RWPE2 (cell line): ENCODE measurements around the gene NEGR1.

Experiments
- ATAC-seq: fragments of 200-7000 bp; cut with Tn5 transposase; 3 replicates; pipeline ENCODE4 v1.9.1; 2021; ENCODE audit warnings: low read depth
- DNase-seq: peaks from one replicate; pipeline ENCODE4 v3.0.0-alpha.2; 2020; ENCODE audit warnings: low spot score
- H3K27ac ChIP-seq: fragments of 450-650 bp; 2 replicates; pipeline ENCODE4 v1.5.1; 2017; ENCODE audit warnings: mild to moderate bottlenecking; ENCODE audit not compliant: poor library complexity, severe bottlenecking
- H3K27me3 ChIP-seq: fragments of 250-450 bp; sonication (Bioruptor Pico); 2 replicates; pipeline ENCODE4 v1.5.1; 2021; ENCODE audit warnings: mild to moderate bottlenecking, moderate library complexity; ENCODE audit not compliant: insufficient read depth, poor library complexity, severe bottlenecking
- H3K36me3 ChIP-seq: fragments of 250-450 bp; sonication (Bioruptor Pico); 2 replicates; pipeline ENCODE4 v1.5.1; 2020; ENCODE audit warnings: low read depth, mild to moderate bottlenecking, moderate library complexity
- H3K4me1 ChIP-seq: fragments of 250-450 bp; sonication (Bioruptor Pico); 2 replicates; pipeline ENCODE4 v1.5.1; 2021; ENCODE audit warnings: mild to moderate bottlenecking, moderate library complexity; ENCODE audit not compliant: insufficient read depth, poor library complexity, severe bottlenecking
- H3K4me3 ChIP-seq: fragments of 250-450 bp; sonication (Bioruptor Pico); 2 replicates; pipeline ENCODE4 v1.5.1; 2021; ENCODE audit warnings: mild to moderate bottlenecking, moderate library complexity; ENCODE audit not compliant: severe bottlenecking
- H3K9me3 ChIP-seq: fragments of 250-450 bp; sonication (Bioruptor Pico); 2 replicates; pipeline ENCODE4 v1.5.1; 2021; ENCODE audit warnings: mild to moderate bottlenecking, moderate library complexity; ENCODE audit not compliant: severe bottlenecking
- CTCF ChIP-seq: fragments of 450-650 bp; IDR thresholded peaks from one replicate; pipeline ENCODE4 v1.5.1; 2017; ENCODE audit warnings: mild to moderate bottlenecking, moderate library complexity; ENCODE audit not compliant: poor library complexity, severe bottlenecking

The NEGR1 gene

GRCh38 chr1:72007312-72007711 lies 275.0 kb downstream of the NEGR1 start:
- DNase-seq (no peak), ATAC-seq (no peak)
- no peak overlapping the region for H3K27ac ChIP-seq
- no peak for TF ChIP-seq CTCF
- H3K36me3 ChIP-seq = no peaks in the 10 kb centered on the region
- no peaks in the 10 kb centered on the region for H3K4me1 ChIP-seq
- no peaks in the 10 kb centered on the region for H3K9me3 ChIP-seq
- no peaks in the 10 kb centered on the region for H3K27me3 ChIP-seq
- H3K4me3 ChIP-seq = no peak overlapping the region

GRCh38 chr1:72006092-72006491 lies 276.2 kb downstream of the NEGR1 start:
- Histone ChIP-seq H3K27ac (no peak overlapping the region), H3K27me3 (no peaks in the 10 kb centered on the region), H3K4me1 (no peaks in the 10 kb centered on the region), H3K9me3 (no peaks in the 10 kb centered on the region), H3K36me3 (no peaks in the 10 kb centered on the region), H3K4me3 (no peak overlapping the region)
- ATAC-seq (no peak), DNase-seq (no peak)
- no peak for TF ChIP-seq CTCF

- H3K9me3 ChIP-seq = no peaks in the 10 kb centered on the region
- H3K4me3 ChIP-seq = no peak overlapping the region
- ATAC-seq (no peak), DNase-seq (no peak)
- TF ChIP-seq CTCF = no peak
- H3K36me3 ChIP-seq = no peaks in the 10 kb centered on the region
- no peaks in the 10 kb centered on the region for H3K4me1 ChIP-seq
- H3K27me3 ChIP-seq = no peaks in the 10 kb centered on the region
- no peak overlapping the region for H3K27ac ChIP-seq
Observed at GRCh38 chr1:72003092-72003491, 279.2 kb downstream of the NEGR1 start.

GRCh38 chr1:72000809-72001208 lies 281.5 kb downstream of the NEGR1 start:
- H3K9me3 ChIP-seq = no peaks in the 10 kb centered on the region
- no peak overlapping the region for H3K27ac ChIP-seq
- H3K4me3 ChIP-seq = no peak overlapping the region
- DNase-seq (no peak), ATAC-seq (peak; percentile 41; the same call in 1 of the 3 replicates)
- H3K4me1 ChIP-seq = no peaks in the 10 kb centered on the region
- H3K27me3 ChIP-seq = no peaks in the 10 kb centered on the region
- no peaks in the 10 kb centered on the region for H3K36me3 ChIP-seq
- TF ChIP-seq CTCF = no peak

GRCh38 chr1:71994646-71995045 lies 287.7 kb downstream of the NEGR1 start:
- TF ChIP-seq CTCF = no peak

More at GRCh38 chr1:71994646-71995045, 287.7 kb downstream of the NEGR1 start:
- H3K36me3 ChIP-seq = no peaks in the 10 kb centered on the region
- no peaks in the 10 kb centered on the region for H3K9me3 ChIP-seq
- H3K4me3 ChIP-seq = no peak overlapping the region
- DNase-seq = no peak
- no peak for ATAC-seq
- H3K4me1 ChIP-seq = no peaks in the 10 kb centered on the region
- H3K27ac ChIP-seq = no peak overlapping the region
- H3K27me3 ChIP-seq = no peaks in the 10 kb centered on the region
